NCI-H526 (cell line): Measurements from ENCODE around the gene GALNT4.

Experiments used
- DNase-seq, 2 experiments: peaks; one replicate each; lab custom pipeline; 2025; lab: John Stamatoyannopoulos, UW

GALNT4 gene

GRCh38 chr12:89529738-89530137 lies 5.1 kb upstream of the GALNT4 start:
- peak; percentile 19 to 52 for DNase-seq

GRCh38 chr12:89528434-89528833 lies 3.8 kb upstream of the GALNT4 start:
- DNase-seq: no peak

- DNase-seq: peak; percentile 94
Measured at GRCh38 chr12:89525824-89526770, 1.5 kb upstream of the GALNT4 start, which contains the start of gene POC1B. Gene POC1B (minus strand): TSS chr12:89526047. CDS start chr12:89525895, 152 bp downstream.

- DNase-seq: peak; percentile 57 to 69
Measured at GRCh38 chr12:89525305-89525823, 768 bp upstream of the GALNT4 start.

GRCh38 chr12:89523843-89524540 lies 604 bp downstream of the GALNT4 start:
- no peak for DNase-seq

- DNase-seq: no peak
Measured at GRCh38 chr12:89523393-89523792, 1.2 kb downstream of the GALNT4 start.

- no peak for DNase-seq
Measured at GRCh38 chr12:89521364-89522223, 3.0 kb downstream of the GALNT4 start.

GRCh38 chr12:89517720-89518119 lies 6.9 kb downstream of the GALNT4 start:
- no peak for DNase-seq

- DNase-seq: no peak
Measured at GRCh38 chr12:89516633-89517032, 8.0 kb downstream of the GALNT4 start.

- no peak for DNase-seq
Measured at GRCh38 chr12:89514751-89515150, 9.8 kb downstream of the GALNT4 start.

- no peak for DNase-seq
Measured at GRCh38 chr12:89513544-89513943, 11.1 kb downstream of the GALNT4 start.

- peak; percentile 47 to 58 for DNase-seq
Measured at GRCh38 chr12:89507015-89507824, 17.4 kb downstream of the GALNT4 start.

GRCh38 chr12:89506050-89506449 lies 18.5 kb downstream of the GALNT4 start:
- no peak for DNase-seq

GRCh38 chr12:89504560-89505346 lies 19.8 kb downstream of the GALNT4 start:
- DNase-seq: no peak

- no peak for DNase-seq
Measured at GRCh38 chr12:89501793-89502192, 22.8 kb downstream of the GALNT4 start.

GRCh38 chr12:89499857-89500256 lies 24.7 kb downstream of the GALNT4 start:
- no peak for DNase-seq

GRCh38 chr12:89497467-89497866 lies 27.1 kb downstream of the GALNT4 start:
- DNase-seq: peak in 1 of 2 experiments; percentile 29

GRCh38 chr12:89497005-89497404 lies 27.6 kb downstream of the GALNT4 start:
- no peak for DNase-seq

- no peak for DNase-seq
Measured at GRCh38 chr12:89494411-89495231, 30.0 kb downstream of the GALNT4 start.
